HL-60 (cell line): Measurements from ENCODE around the gene CIC.

Experiments used
- CTCF ChIP-seq: IDR thresholded peaks from one replicate; pipeline ENCODE4 v1.5.1; 2011; ENCODE audit warnings: low read length, control low read depth, inconsistent platforms; ENCODE audit not compliant: insufficient read depth
- POLR2AphosphoS5 ChIP-seq: IDR thresholded peaks from 2 replicates; pipeline ENCODE4 v1.6.1; 2012; ENCODE audit warnings: low read depth

- no peak for TF ChIP-seq CTCF
- TF ChIP-seq POLR2AphosphoS5, result no peak
These were observed 64.0 kb downstream of the CIC start for GRCh38 chr19:42333018-42333417.
